OCI-LY1 (cell line): Measurements from ENCODE around the gene TEN1.

Experiments
- EZH2 ChIP-seq: fragments of 200-600 bp; sonication (generic), shearing (Covaris generic); IDR thresholded peaks from 2 replicates; pipeline ENCODE4 v1.8.0; 2017; ENCODE audit warnings: borderline replicate concordance, mixed run types, mild to moderate bottlenecking, antibody characterized with exemption, low read length, moderate library complexity, mixed read lengths
- TF ChIP-seq, protein P1 (sequence below): fragments of 200-600 bp; sonication (generic), shearing (Covaris generic); IDR thresholded peaks from 2 replicates; pipeline ENCODE4 v1.5.1; 2017; ENCODE audit warnings: mild to moderate bottlenecking, antibody characterized with exemption, low read length, moderate library complexity, mixed read lengths

DNA sequence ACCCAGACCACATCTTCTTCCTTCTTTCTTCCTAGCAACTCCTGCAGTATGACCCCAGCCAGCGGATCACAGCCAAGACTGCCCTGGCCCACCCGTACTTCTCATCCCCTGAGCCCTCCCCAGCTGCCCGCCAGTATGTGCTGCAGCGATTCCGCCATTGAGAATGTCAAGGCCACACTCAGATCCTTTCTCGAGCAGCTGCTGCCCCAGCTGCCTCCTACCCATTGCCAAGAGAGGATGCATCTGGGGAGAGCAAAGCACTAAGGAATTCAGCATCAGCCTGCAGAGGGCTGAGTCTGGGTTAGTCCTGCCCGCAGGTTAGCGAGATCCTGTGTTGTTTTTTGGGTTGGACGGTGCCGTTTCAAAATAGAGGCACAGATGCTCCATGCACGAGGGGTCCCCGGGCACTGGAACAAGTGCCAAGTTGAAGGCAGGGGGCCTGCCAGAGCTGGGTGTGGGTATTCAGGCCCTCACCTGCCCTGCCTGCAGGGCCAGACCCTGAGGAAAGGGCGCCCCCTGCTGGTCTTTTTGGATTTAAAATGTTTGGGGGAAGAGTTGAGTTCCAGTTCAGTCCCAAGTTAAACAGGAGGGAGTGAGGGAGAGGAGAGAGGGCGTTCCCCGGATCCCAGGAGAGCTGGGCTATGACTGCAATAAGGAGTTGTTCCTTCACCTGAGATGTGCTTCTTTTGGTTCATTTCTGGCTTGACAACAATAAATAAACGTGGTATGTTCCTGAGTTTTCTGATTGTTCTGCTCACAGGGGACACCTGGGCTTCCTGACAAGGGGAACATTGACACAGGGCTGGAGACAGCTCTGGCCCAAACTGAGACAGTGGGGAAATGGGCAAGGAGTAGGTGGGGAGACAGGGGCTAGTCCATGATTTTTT, 26.5 kb downstream of the TEN1 start:
- TF ChIP-seq, protein P1, sequence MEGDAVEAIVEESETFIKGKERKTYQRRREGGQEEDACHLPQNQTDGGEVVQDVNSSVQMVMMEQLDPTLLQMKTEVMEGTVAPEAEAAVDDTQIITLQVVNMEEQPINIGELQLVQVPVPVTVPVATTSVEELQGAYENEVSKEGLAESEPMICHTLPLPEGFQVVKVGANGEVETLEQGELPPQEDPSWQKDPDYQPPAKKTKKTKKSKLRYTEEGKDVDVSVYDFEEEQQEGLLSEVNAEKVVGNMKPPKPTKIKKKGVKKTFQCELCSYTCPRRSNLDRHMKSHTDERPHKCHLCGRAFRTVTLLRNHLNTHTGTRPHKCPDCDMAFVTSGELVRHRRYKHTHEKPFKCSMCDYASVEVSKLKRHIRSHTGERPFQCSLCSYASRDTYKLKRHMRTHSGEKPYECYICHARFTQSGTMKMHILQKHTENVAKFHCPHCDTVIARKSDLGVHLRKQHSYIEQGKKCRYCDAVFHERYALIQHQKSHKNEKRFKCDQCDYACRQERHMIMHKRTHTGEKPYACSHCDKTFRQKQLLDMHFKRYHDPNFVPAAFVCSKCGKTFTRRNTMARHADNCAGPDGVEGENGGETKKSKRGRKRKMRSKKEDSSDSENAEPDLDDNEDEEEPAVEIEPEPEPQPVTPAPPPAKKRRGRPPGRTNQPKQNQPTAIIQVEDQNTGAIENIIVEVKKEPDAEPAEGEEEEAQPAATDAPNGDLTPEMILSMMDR, result peak; percentile 88
- no peak for TF ChIP-seq EZH2
